OCI-LY7 (cell line): ENCODE results near the gene VSNL1. TPM values are rescaled to one million over a fixed set of nuclear protein-coding genes. Genes with fewer than 3 reads are reported as not detected.

Experiments
- BruUV-seq: library from RNA; stranded (reverse); fragments of 400-500 nt; replicated peaks from 2 replicates; lab custom pipeline; 2021; lab: Mats Ljungman, UMichigan
- CTCF ChIA-PET: fragments of 300-600 bp; sonication (Branson Sonifier 250); formaldehyde crosslinking; loops from one replicate; lab custom pipeline; 2022; ENCODE audit warnings: antibody characterized with exemption; ENCODE audit not compliant: unreplicated experiment; lab: Charles Lee
- POLR2A ChIA-PET: fragments of 300-600 bp; sonication (Branson Sonifier 250); formaldehyde crosslinking; loops from one replicate; lab custom pipeline; 2022; ENCODE audit warnings: antibody characterized with exemption; lab: Charles Lee
- DNase-seq: peaks from one replicate; pipeline ENCODE4 v3.0.0-alpha.2; 2015; ENCODE audit warnings: low spot score
- H2AFZ ChIP-seq: fragments of 200-600 bp; sonication (generic), shearing (Covaris generic); 2 replicates; pipeline ENCODE4 v1.6.1; 2014; ENCODE audit warnings: mild to moderate bottlenecking, antibody characterized with exemption, low read length, moderate library complexity
- H3K27ac ChIP-seq: fragments of 200-600 bp; sonication (generic); 2 replicates; pipeline ENCODE4 v1.5.1; 2014; ENCODE audit warnings: mixed run types, low read depth, mild to moderate bottlenecking, moderate library complexity, low read length, inconsistent platforms; ENCODE audit not compliant: poor library complexity, severe bottlenecking
- H3K36me3 ChIP-seq: fragments of 200-600 bp; sonication (generic); 2 replicates; pipeline ENCODE4 v1.6.1; 2014; ENCODE audit warnings: mild to moderate bottlenecking, antibody characterized with exemption, low read length, moderate library complexity, mixed read lengths; ENCODE audit not compliant: insufficient read depth
- H3K4me1 ChIP-seq: fragments of 200-600 bp; sonication (generic); 2 replicates; pipeline ENCODE4 v1.5.1; 2014; ENCODE audit warnings: mild to moderate bottlenecking, low read length; ENCODE audit not compliant: insufficient read depth, poor library complexity, severe bottlenecking
- H3K4me2 ChIP-seq: fragments of 200-600 bp; sonication (generic); 2 replicates; pipeline ENCODE4 v1.6.1; 2014; ENCODE audit warnings: mild to moderate bottlenecking, low read length
- H3K4me3 ChIP-seq: fragments of 200-600 bp; sonication (generic); 2 replicates; pipeline ENCODE4 v1.5.1; 2014; ENCODE audit warnings: mild to moderate bottlenecking, low read depth, low read length; ENCODE audit not compliant: poor library complexity, severe bottlenecking
- H3K79me2 ChIP-seq: fragments of 200-600 bp; sonication (generic); 2 replicates; pipeline ENCODE4 v1.6.1; 2016; ENCODE audit warnings: low read depth, mild to moderate bottlenecking, low read length, moderate library complexity, mixed read lengths; ENCODE audit not compliant: insufficient read depth
- H3K9me2 ChIP-seq: fragments of 200-600 bp; sonication (generic); 2 replicates; pipeline ENCODE4 v1.6.1; 2016; ENCODE audit warnings: mild to moderate bottlenecking, low read length, mixed read lengths; ENCODE audit not compliant: insufficient read depth
- H3K9me3 ChIP-seq: fragments of 200-600 bp; sonication (generic); 2 replicates; pipeline ENCODE4 v1.6.1; 2014; ENCODE audit warnings: mild to moderate bottlenecking, mixed run types, low read length, mixed read lengths
- H4K20me1 ChIP-seq: fragments of 200-600 bp; sonication (generic); 2 replicates; pipeline ENCODE4 v1.6.1; 2014; ENCODE audit warnings: mild to moderate bottlenecking, antibody characterized with exemption, low read length, moderate library complexity, mixed read lengths; ENCODE audit not compliant: insufficient read depth
- CTCF ChIP-seq: fragments of 200-600 bp; sonication (generic); conservative IDR thresholded peaks from 2 replicates; pipeline ENCODE4 v1.5.1; 2014; ENCODE audit warnings: mild to moderate bottlenecking, antibody characterized with exemption, low read length, moderate library complexity, mixed read lengths
- EZH2phosphoT487 ChIP-seq: fragments of 200-600 bp; sonication (generic); IDR thresholded peaks from 2 replicates; pipeline ENCODE4 v1.6.1; 2018; ENCODE audit warnings: low read depth, borderline replicate concordance, mild to moderate bottlenecking, mixed run types, antibody characterized with exemption, low read length, moderate library complexity, mixed read lengths
- intact Hi-C: fragments of 100-400 bp; cut with micrococcal nuclease; formaldehyde crosslinking; loops from one replicate; pipeline ENCODE4 v1.10.0; 2022; ENCODE audit not compliant: unreplicated experiment
- total RNA-seq, 2 experiments: library from RNA; depleted of rRNA in 1 of 2; stranded (reverse); fragments of >200 nt in 1 of 2; shearing (Covaris generic) in 1 of 2; gene quantifications; 2 replicates each; pipeline ENCODE4 v1.2.3, GENCODE V29; 2014 to 2022

The VSNL1 gene
- total RNA-seq, 2 experiments from 2014 or later, result not detected

GRCh38 chr2:17587469-17587868 lies 47.0 kb downstream of the VSNL1 start:
- Histone ChIP-seq H3K4me1 (no peaks in the 10 kb centered on the region), H3K9me2 (no peaks in the 10 kb centered on the region), H3K9me3 (no peaks in the 10 kb centered on the region), H2AFZ (no peak overlapping the region), H3K27ac (no peak overlapping the region), H3K79me2 (no peaks in the 10 kb centered on the region), H4K20me1 (no peaks in the 10 kb centered on the region), H3K36me3 (no peaks in the 10 kb centered on the region), H3K4me2 (no peak overlapping the region), H3K4me3 (no peak overlapping the region)
- BruUV-seq, result no TSS peak
- TF ChIP-seq EZH2phosphoT487 (no peak), CTCF (no peak)
- ChIA-PET POLR2A (no interaction called here), CTCF (no interaction called here)
- intact Hi-C loops, result no loop called here
- no peak for DNase-seq

- ChIA-PET POLR2A (no interaction called here), CTCF (no interaction called here)
- intact Hi-C loops, result no loop called here
- no TSS peak for BruUV-seq
- no peaks in the 10 kb centered on the region for H3K9me2 ChIP-seq
- no peak for DNase-seq
- no peaks in the 10 kb centered on the region for H3K36me3 ChIP-seq
- H3K79me2 ChIP-seq, result no peaks in the 10 kb centered on the region
- H4K20me1 ChIP-seq, result no peaks in the 10 kb centered on the region
- H3K4me2 ChIP-seq, result no peak overlapping the region
- no peak overlapping the region for H2AFZ ChIP-seq
- no peaks in the 10 kb centered on the region for H3K9me3 ChIP-seq
- no peaks in the 10 kb centered on the region for H3K4me1 ChIP-seq
- no peak overlapping the region for H3K27ac ChIP-seq
- no peak for TF ChIP-seq EZH2phosphoT487
- no peak for TF ChIP-seq CTCF
- no peak overlapping the region for H3K4me3 ChIP-seq
Measured at GRCh38 chr2:17588031-17588430, 47.5 kb downstream of the VSNL1 start.

- Histone ChIP-seq H2AFZ (no peak overlapping the region), H3K9me3 (no peaks in the 10 kb centered on the region), H3K9me2 (no peaks in the 10 kb centered on the region), H3K36me3 (no peaks in the 10 kb centered on the region), H3K4me2 (no peak overlapping the region), H3K4me3 (no peak overlapping the region), H3K79me2 (no peaks in the 10 kb centered on the region), H3K27ac (no peak overlapping the region), H4K20me1 (no peaks in the 10 kb centered on the region), H3K4me1 (no peaks in the 10 kb centered on the region)
- no TSS peak for BruUV-seq
- intact Hi-C loops, result no loop called here
- TF ChIP-seq CTCF, result no peak
- DNase-seq, result no peak
- POLR2A ChIA-PET, result interaction anchor here (0.7 kb wide), 1 partner anchor 9 kb away, joined by 3 read pairs; no protein-coding TSS in a partner anchor
- CTCF ChIA-PET, result no interaction called here
Measured at GRCh38 chr2:17589406-17590035, 49.0 kb downstream of the VSNL1 start.
